NCI-H774 (cell line): ENCODE data around the gene PHAF1.

Experiments
- DNase-seq: peaks from one replicate; lab custom pipeline; 2025; lab: John Stamatoyannopoulos, UW

Gene PHAF1

GRCh38 chr16:67147437-67148140 is 37.8 kb downstream of the PHAF1 start:
- no peak for DNase-seq

DNA sequence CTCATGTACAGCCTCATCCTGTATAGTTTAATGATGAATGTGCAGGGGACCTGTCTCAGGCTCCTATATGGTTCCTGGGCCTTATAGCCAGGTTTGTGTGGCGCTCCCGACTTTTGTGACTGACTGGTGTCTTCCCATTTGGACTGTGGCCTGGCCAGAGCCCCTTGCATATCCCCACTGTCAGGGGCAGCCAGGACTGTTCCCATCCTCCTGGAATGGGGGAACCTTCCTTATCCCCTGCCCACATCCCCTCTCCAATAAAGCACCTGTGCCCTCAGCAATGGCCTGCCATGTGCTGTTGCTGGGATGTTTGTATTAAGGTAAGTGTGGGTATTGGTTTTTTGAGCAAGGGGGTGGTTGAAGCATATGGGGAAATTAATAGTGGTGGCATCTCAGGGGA is 38.5 kb downstream of the PHAF1 start:
- DNase-seq = no peak

DNA sequence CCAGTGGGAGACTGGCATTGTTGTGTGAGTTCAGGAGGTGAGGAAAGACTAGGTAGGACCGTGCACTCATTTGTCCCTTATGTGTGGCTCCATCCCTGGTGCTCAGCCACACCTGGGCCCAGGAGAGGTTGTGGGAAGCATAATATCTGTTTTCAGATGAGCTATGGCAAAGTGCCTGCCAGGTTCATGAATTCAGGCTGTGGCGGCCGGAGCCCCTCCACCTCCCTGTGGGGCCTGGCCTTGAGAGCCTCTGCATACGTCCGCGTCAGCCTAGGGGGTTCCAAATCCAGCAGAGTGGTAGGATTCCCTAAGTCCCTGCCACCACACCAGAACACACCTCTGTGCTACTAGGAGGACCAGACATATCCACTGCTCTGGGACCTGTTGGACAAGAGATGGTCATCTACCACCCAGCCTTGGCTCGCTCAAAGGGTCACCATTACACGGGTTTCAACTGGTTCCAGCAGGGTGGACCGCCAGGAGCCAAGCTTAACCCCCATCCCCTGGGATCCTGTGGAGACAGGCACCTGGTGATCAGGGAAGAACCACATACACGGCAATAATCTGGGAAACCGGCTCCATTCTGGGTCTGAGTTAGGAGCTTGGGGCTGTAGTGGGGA is 39.0 kb downstream of the PHAF1 start:
- DNase-seq = no peak

- DNase-seq = no peak
Measured at GRCh38 chr16:67149276-67150046, 39.7 kb downstream of the PHAF1 start.

DNA sequence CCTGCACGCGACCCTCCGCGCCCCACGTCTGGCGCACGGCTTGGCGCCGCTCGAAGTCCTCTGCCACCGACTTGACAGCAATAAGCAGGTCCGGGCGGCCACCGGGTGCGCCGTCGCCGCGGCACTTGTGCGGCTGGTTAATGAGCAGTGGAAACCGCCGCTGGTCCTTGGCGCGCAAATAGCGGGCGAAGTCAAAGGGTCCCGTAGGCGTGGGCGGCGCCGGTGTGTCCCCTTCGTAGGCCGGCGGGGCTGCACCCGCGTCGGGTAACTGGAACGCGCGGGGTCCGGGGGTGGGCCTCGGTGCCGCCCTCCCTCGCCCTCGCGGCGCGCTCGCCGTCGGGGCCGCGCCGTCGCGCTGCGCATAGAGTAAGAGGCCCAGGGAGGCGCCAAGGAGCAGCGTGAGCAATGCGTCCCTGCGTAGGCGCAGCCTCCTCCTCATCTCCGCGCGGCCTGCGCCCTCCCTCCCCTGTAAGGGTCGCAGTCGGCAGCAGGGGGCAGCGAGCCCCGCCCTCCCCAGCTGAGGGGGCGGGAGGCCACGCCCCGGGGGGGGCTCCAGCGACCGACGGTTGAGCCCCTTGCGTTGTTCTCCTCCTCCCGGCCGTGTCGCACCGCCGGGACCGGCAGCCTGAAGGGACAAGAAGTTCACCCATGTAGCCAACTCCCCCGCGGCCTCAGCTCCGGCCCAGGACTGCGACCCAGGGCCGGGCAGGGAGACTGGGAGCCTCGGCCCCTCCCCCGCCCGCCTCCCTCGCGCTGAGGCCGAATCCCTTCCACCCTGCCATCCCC is 40.5 kb downstream of the PHAF1 start:
- DNase-seq = peak; percentile 5

GRCh38 chr16:67150833-67151396 is 41.2 kb downstream of the PHAF1 start, which contains the start of gene B3GNT9:
B3GNT9 (minus strand) TSS chr16:67150998; CDS start chr16:67150485, 513 bp downstream.
- peak; percentile 28 for DNase-seq

DNA sequence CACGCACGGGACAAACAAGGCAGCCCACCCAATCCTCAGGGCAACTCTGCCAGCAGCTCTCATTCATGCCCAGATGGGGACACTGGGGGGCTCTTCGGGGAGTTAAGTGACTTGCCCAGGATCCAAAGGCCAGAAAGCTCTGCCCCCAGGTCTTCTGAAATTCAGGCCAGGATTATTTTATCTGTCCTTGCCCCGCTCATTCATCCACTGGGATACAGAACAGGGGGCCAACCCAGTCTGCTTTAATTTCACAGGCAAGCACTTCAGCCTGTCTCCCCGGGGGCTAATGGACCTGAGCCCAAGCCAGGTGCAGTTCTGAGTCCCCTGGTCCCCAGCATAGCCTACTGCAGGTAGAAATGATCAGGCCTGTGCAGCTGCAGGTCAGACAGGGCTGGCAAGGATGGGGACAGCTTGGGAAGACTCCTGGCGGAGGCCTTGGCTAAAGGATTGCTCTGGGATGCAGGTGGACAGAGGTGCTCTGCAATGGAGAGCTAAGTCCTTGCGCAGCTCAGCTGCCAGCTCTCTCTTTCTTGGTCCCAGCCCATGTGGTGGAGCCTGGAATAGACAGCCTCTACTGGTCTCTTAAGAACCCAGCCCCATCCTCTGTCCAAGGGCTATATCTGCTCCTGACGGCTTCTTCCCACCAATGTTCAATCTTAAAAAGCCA is 41.8 kb downstream of the PHAF1 start:
- DNase-seq = no peak

- DNase-seq = no peak
Measured at GRCh38 chr16:67154578-67155294, 45.0 kb downstream of the PHAF1 start.

- DNase-seq = peak; percentile 30
Measured at GRCh38 chr16:67155295-67156142, 45.8 kb downstream of the PHAF1 start.

GRCh38 chr16:67156143-67156844 is 46.6 kb downstream of the PHAF1 start:
- no peak for DNase-seq

DNA sequence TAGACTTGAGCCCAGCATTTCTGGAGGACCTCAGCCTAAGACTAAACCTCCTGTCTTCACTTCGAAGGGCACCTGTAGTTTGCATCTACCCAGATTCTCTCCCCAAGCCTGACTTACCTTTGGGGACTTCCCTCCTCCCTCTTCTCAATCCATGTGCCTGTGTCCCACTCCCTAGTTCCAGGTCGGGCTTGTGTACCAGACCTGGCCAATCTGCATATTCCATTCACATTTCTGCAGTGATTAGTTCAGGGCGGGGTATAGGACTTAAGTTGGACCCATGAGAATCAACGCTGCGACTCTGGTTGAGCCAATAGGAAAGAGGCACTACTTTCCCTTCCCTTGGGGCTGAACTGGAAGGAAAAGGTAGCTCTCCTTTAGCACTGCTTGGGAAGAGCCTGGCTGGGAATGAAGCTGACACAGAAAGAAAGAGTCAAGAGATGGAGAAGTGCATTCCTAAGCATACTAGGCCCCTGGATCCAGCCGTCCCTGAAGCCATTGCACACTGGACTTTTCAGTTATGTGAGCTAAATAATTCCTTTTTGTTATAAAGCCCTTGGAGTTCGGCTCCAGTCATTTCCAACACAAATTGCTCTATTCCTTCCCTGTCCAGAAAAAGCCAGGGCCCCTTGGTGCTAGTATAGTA is 47.5 kb downstream of the PHAF1 start:
- no peak for DNase-seq

- no peak for DNase-seq
Measured at GRCh38 chr16:67157892-67158635, 48.3 kb downstream of the PHAF1 start.

DNA sequence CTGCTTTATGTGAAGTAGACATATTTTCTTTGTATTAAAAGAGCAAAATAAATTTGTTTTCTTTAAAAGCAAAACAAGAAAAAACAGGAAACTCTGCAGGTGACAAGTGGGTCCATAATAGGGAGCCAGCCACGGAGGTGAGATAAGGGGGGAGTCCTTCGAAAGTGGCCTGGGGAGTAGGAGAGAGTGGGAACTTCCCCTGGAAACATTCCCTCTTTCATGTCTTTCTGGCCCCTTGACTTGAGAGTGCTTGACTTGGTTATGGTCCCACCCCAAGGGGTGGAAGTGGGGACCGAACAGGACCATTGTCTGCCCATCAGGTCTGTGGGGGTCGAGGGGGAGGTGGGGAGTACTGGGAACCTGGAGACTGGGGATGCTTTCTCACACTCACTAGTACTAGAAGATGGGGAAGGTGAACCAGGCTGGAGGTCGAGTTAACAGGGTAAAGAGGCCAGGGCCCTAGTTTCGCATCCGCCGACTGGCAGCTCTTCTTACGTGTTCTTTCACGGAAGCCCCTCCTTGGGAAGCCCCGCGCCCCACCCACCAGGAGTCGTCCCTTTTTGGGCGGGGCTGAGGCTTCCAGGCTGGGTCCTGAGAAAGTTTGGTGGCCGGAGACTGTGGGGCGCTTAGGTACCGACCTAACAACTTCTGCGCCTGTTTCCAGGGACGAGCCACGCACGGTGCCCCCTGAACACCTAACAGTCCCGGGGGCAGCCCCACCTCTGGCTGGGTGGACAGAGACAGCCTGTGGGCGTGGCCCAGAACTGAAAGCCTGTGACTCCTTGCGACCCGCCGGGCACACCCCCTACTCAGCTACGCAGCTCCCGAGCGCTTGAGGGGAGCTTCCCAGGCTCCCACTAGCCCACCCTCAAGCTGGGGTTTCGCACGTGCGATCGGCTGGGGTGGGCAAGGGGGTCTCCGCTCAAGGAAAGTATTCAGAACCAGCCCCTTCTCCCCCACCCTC is 49.2 kb downstream of the PHAF1 start:
- no peak for DNase-seq

DNA sequence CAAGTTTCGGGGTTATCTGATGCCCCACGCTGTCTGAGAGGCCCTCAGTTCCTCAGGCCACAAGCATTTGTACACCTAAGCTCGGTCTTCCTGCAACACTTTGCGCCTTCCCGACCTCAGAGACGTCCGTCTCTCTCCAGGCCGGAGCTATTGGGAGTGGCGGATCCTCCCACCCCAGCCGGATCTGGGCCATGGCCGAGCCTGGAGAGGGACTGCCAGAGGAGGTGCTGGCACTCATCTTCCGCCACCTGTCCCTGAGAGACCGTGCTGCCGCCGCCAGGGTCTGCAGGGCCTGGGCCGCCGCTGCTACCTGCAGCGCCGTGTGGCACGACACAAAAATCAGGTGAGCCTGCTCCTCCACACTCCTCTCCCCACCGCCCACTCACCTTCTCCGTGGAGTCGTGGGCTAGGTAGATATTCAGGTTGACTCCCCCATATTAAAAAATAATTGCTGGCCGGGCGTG is 51.9 kb downstream of the PHAF1 start:
- DNase-seq = no peak

GRCh38 chr16:67162506-67163163 is 52.9 kb downstream of the PHAF1 start:
- no peak for DNase-seq
